MM.1S (cell line): Measurements from ENCODE around the gene PRRG4.

ENCODE experiments used
- CTCF ChIP-seq: fragments of 300-600 bp; sonication (generic); IDR thresholded peaks from 2 replicates; pipeline ENCODE4 v1.5.1; 2016; ENCODE audit warnings: antibody characterized with exemption, low read length, mixed read lengths
- EZH2phosphoT487 ChIP-seq: fragments of 300-600 bp; sonication (generic); IDR thresholded peaks from 2 replicates; pipeline ENCODE4 v1.6.1; 2018; ENCODE audit warnings: antibody characterized with exemption, low read length

DNA sequence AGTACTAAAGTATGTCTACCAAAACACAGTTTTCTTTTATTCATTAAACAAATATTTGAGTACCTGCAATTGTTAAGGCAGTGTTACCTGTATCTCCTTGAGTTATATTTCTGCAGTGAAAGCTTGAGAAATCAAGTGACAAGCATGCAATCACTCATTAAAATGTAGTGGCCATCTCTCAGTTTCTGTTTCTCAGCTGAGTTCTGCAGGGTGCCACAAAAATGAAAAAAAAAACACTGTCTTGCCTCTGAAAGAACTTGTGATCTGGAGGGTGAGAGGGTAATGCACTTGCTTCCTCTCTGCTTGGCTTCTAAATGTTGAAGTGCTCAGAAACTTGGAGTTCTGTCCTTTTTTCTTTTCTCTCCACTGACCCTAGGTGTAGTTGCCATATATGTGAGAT lies 69.7 kb downstream of the PRRG4 start:
- TF ChIP-seq EZH2phosphoT487: no peak
- TF ChIP-seq CTCF: no peak
